Measurements from ENCODE around the gene METTL4.

- TF ChIP-seq CTCF (IDR thresholded peaks at IDR 0.05) = no peak
- TF ChIP-seq EP300 (IDR thresholded peaks at IDR 0.05) = no peak
Observed at GRCh38 chr18:2568129-2568528, 3.2 kb downstream of the METTL4 start.
